Heart left ventricle (tissue), 16 donors: ENCODE results near the gene TSPAN14. TPM values are rescaled to one million over a fixed set of nuclear protein-coding genes. Genes with fewer than 3 reads are reported as not detected.

ENCODE experiments used
- ATAC-seq, 4 donors: fragments of 200-7000 bp; cut with Tn5 transposase; one replicate each; pipeline ENCODE4 v1.9.1; 2020 to 2022; ENCODE audit warnings: moderate library complexity in 4 of 4, mild to moderate bottlenecking in 3 of 4, moderate number of reproducible peaks in 1 of 4
- DNase-seq, 5 donors: peaks; one replicate each; pipeline ENCODE4 v3.0.0-alpha.2; 2020
- H3K27ac ChIP-seq, 12 donors: fragments of 200-600 bp; sonication (generic) in 4 of 12; one replicate each; pipeline versions ENCODE4 v1.5.0 to v1.8.0; 2016 to 2022; ENCODE audit warnings: mild to moderate bottlenecking in 2 of 12
- H3K27me3 ChIP-seq, 9 donors: fragments of 200-600 bp; sonication (generic) in 2 of 9; one replicate each; pipeline versions ENCODE4 v1.5.1 to v1.8.0; 2016 to 2022; ENCODE audit warnings: mild to moderate bottlenecking in 3 of 9
- H3K36me3 ChIP-seq, 9 donors: fragments of 200-600 bp; sonication (generic) in 2 of 9; one replicate each; pipeline versions ENCODE4 v1.5.0 to v1.8.0; 2018 to 2022; ENCODE audit warnings: mild to moderate bottlenecking in 2 of 9
- H3K4me1 ChIP-seq, 12 donors: fragments of 200-600 bp; sonication (generic) in 4 of 12; one replicate each; pipeline versions ENCODE4 v1.5.0 to v1.8.0; 2016 to 2022; ENCODE audit warnings: mild to moderate bottlenecking in 3 of 12
- H3K4me3 ChIP-seq, 12 donors: fragments of 200-600 bp; sonication (generic) in 4 of 12; one replicate each; pipeline versions ENCODE4 v1.5.0 to v1.8.0; 2017 to 2022; ENCODE audit warnings: mild to moderate bottlenecking in 9 of 12, moderate library complexity in 4 of 12
- H3K9me3 ChIP-seq, 12 donors: fragments of 200-600 bp; sonication (generic) in 4 of 12; one replicate each; pipeline versions ENCODE4 v1.5.0 to v1.8.0; 2016 to 2022; ENCODE audit warnings: mild to moderate bottlenecking in 1 of 12
- POLR2A ChIP-seq, 2 donors: fragments of 450-650 bp; IDR thresholded peaks; one replicate each; pipeline ENCODE4 v1.6.1; 2017; ENCODE audit warnings: antibody characterized with exemption in 2 of 2, mild to moderate bottlenecking in 2 of 2, moderate library complexity in 2 of 2
- WGBS, 4 donors: extraction: QIAGEN DNeasy Blood & Tissue Kit in 2 of 4; methylation state at CpG; one replicate each; pipeline versions ENCODE4 v1.1.5 to v1.1.7; 2013 to 2018; 5-methylcytosine and 5-hydroxymethylcytosine counted together
- intact Hi-C, 10 donors: fragments of 100-400 bp; cut with DNase I; formaldehyde crosslinking; loops; one replicate each; pipeline versions ENCODE4 v1.11.1 to v1.14.2; 2022
- polyA plus RNA-seq, 2 donors: library from polyadenylated mRNA; stranded (reverse); fragments of 200-250 nt; gene quantifications; one replicate each; pipeline ENCODE4 v1.2.3, GENCODE V29; 2013
- total RNA-seq, 9 donors: library from RNA; depleted of rRNA in 2 of 9; stranded (reverse); fragments of >200 nt in 2 of 9; fragmentation: NEBNext Ultra II Directional in 3 of 9; extraction: Animal tissue kit (Norgen Biotek cat#: 25700) in 3 of 9; gene quantifications; one replicate each; pipeline versions ENCODE4 v1.1.0 to v1.2.4, GENCODE V29; 2016 to 2023
- TF ChIP-seq, protein P1 (sequence below), 12 donors: fragments of 200-600 bp; sonication (generic) in 4 of 12; IDR thresholded peaks; one replicate each; pipeline versions ENCODE4 v1.5.0 to v1.8.0; 2018 to 2022; ENCODE audit warnings: antibody characterized with exemption in 12 of 12, mild to moderate bottlenecking in 5 of 12
- donor health status: ischemic (EF 13 %, LVEDD 7.1; RV severe dilation, severe dysfunction).
- donor health status: healthy with polysubstance abuse.
- donor health status: DM: no; HTN: yes; CAD: no.
- donor health status: DM: no; HTN: no; CAD: no.
- donor health status: ischemic (EF 25% LVEDD 6.9; RV normal size, moderate dysfunction).
- donor health status: ischemic (EF 25% LVEDD 5.7; RV mildly dilated, moderate dysfunction).
- donor health status: healthy.
- donor health status: DM: yes; HTN: yes; CAD: no.
- donor health status: ischemic (EF 35%, LVEDD 5.7; RV mildly dilated, moderate dysfunction).
- donor health status: nonischemic (EF 11% LVEDD 7.7; RV severe dilation, severe dysfunction).
- donor health status: DM: yes; HTN: yes; CAD: no.
- donor health status: PGD.
- donor health status: ischemic (EF 29% LVEDD 5.4; RV normal size, mild dysfunction).
- donor health status: nonischemic (EF 23%, LVEDD 6.1; RV moderate dilation, normal function).

Gene TSPAN14
- total and polyA plus RNA-seq, 11 donors = 17.4 to 71.5 (median 39.6) TPM

DNA sequence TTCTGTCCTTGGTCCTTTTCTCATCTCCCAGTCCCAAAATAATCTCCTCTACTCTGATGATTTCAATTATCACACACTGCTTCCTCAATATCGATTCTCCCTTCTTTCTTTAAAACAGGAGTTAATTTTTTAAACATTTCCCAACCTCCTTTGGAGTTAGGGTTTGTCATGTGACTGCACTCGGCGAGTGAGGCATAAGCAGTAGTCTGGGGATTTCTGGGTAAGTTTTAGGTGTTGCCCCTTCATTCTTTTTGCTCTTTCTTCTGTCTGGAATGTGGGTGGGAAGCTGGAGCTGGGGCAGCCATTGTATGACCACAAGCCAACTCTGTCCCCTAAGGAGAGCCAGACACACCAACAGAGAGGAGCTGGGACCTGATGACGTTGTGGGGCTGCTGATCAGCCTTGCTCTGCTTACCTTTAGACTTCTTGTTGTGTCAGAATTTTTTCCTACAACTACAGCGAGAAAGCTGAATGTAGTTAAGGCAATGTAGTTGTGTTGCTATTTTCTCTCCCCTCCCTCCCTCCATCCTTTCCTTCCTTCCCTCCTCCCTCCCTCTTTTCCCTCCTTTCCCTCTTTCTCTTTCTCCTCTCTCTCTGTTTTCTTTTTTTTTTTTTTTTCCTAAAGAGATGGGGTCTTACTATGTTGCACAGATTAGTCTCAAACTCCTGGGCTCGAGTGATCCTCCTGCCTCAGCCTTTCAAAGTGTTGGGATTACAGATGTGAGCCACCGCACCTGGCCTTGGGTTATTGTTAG is 6.5 kb upstream of the TSPAN14 start:
- no peak for ATAC-seq
- Histone ChIP-seq H3K4me3 (no peak overlapping the region), H3K27ac (no peak overlapping the region), H3K4me1 (peaks cover 0 to 61% (median 9%) of the 10 kb centered on the region in 12 donors), H3K27me3 (no peaks in the 10 kb centered on the region), H3K9me3 (peaks cover 0 to 9% (median 0%) of the 10 kb centered on the region in 12 donors), H3K36me3 (no peaks in the 10 kb centered on the region)
- TF ChIP-seq, protein P1, sequence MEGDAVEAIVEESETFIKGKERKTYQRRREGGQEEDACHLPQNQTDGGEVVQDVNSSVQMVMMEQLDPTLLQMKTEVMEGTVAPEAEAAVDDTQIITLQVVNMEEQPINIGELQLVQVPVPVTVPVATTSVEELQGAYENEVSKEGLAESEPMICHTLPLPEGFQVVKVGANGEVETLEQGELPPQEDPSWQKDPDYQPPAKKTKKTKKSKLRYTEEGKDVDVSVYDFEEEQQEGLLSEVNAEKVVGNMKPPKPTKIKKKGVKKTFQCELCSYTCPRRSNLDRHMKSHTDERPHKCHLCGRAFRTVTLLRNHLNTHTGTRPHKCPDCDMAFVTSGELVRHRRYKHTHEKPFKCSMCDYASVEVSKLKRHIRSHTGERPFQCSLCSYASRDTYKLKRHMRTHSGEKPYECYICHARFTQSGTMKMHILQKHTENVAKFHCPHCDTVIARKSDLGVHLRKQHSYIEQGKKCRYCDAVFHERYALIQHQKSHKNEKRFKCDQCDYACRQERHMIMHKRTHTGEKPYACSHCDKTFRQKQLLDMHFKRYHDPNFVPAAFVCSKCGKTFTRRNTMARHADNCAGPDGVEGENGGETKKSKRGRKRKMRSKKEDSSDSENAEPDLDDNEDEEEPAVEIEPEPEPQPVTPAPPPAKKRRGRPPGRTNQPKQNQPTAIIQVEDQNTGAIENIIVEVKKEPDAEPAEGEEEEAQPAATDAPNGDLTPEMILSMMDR (IDR thresholded peaks at IDR 0.05) = no peak
- TF ChIP-seq POLR2A (IDR thresholded peaks at IDR 0.05) = no peak
- WGBS, 4 donors = 68 to 77% (median 76%) methylated on average over 7 of the region's 7 CpGs
- DNase-seq = no peak
- intact Hi-C loops = loop anchor here in 7 of 10 donors (5.0 to 10.0 kb wide), 7 partner anchors 137 to 477 kb away; no protein-coding TSS in a partner anchor

DNA sequence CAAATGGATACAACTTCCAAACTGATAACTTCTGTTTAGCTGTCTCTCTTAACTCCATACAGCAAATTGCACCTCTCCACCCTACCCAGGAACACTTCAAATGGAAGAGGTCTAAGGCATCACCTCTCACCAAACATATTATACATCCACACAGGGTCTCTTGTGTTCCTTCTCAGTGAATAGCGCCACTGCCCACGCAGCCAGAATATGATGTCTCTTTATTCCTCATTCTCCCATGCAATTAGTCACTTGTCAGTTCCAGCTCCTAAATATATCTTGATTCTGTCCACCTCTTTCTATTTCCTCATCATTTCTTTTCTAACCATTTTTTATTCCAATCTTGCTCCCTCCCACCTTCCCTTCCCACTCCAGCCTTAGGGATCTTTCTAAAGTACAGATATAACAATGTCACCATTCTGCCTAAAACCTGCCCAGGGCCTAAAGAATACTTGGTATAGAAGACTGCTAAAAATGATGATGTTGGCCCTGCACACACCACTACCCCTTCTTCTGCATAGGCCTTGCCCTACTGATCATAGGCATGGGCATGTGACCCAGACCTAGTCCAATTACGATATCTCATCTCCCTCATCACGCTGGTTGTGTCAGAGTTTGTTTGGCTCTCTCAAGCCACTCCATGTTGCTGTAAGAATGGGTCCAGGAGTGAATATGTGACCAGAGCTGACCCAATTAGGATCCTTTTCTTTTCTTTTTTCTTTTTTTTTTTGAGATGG is 5.7 kb upstream of the TSPAN14 start:
- Histone ChIP-seq H3K27me3 (no peaks in the 10 kb centered on the region), H3K4me1 (peaks cover 3 to 65% (median 12%) of the 10 kb centered on the region in 12 donors), H3K27ac (peak overlapping the region in 1 of 12 donors; percentile 38), H3K4me3 (no peak overlapping the region), H3K9me3 (peaks cover 0 to 9% (median 0%) of the 10 kb centered on the region in 12 donors), H3K36me3 (no peaks in the 10 kb centered on the region)
- no peak for DNase-seq
- ATAC-seq = no peak
- intact Hi-C loops = loop anchor here in 7 of 10 donors (5.0 to 10.0 kb wide), 7 partner anchors 136 to 476 kb away; no protein-coding TSS in a partner anchor
- no peak for TF ChIP-seq POLR2A (IDR thresholded peaks at IDR 0.05)
- TF ChIP-seq, protein P1 (IDR thresholded peaks at IDR 0.05) = no peak
- WGBS, 4 donors = 96 to 98% (median 96%) methylated on average over 4 of the region's 4 CpGs

DNA sequence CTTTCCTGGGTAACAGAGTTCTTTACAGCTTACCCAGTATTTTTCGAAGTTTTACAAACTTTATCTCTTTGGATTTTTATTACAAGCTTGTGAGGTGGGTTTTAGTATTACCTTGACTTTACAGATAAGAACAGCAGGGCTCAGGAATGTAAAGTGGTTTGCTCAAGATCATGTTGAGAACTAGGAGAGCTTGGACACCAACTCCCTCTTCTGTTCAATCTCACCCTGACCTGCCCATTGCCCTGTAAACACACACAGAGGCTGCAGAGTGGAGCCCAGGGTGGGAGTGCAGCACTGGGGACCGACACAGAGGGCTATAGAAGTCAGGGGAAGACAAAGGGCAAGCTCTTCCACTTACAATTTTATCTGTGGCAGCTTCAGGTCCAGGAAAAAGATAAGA is 4.6 kb upstream of the TSPAN14 start:
- no peak for DNase-seq
- intact Hi-C loops = loop anchor here in 7 of 10 donors (5.0 to 10.0 kb wide), 7 partner anchors 135 to 475 kb away; no protein-coding TSS in a partner anchor
- 76 to 92% (median 88%) methylated on average over 2 of the region's 2 CpGs for WGBS, 4 donors

More for the DNA sequence above, 4.6 kb upstream of the TSPAN14 start:
- no peak overlapping the region for H3K4me3 ChIP-seq
- H3K27me3 ChIP-seq = no peaks in the 10 kb centered on the region
- no peak for ATAC-seq
- peaks cover 0 to 9% (median 0%) of the 10 kb centered on the region in 12 donors for H3K9me3 ChIP-seq
- TF ChIP-seq, protein P1 (IDR thresholded peaks at IDR 0.05) = no peak
- TF ChIP-seq POLR2A (IDR thresholded peaks at IDR 0.05) = no peak
- peaks cover 3 to 56% (median 13%) of the 10 kb centered on the region in 12 donors for H3K4me1 ChIP-seq
- H3K27ac ChIP-seq = peak overlapping the region in 1 of 12 donors; percentile 38
- H3K36me3 ChIP-seq = no peaks in the 10 kb centered on the region
